ENCODE measurements around the gene PGLYRP4. TPM values are rescaled to one million over a fixed set of nuclear protein-coding genes. Genes with fewer than 3 reads are reported as not detected.

Gene PGLYRP4
- total and polyA plus RNA-seq, 4 donors = not detected

- TF ChIP-seq MAX (IDR thresholded peaks at IDR 0.05) = no peak
- no peak for TF ChIP-seq RAD21 (IDR thresholded peaks at IDR 0.05)
- no peak for TF ChIP-seq RXRA (IDR thresholded peaks at IDR 0.05)
- no peak for TF ChIP-seq HNF4A (conservative IDR thresholded peaks at IDR 0.05)
- TF ChIP-seq CTCF (IDR thresholded peaks at IDR 0.05; ENCODE audit: low read depth, low read length, missing input control) = no peak
- TF ChIP-seq FOXA1 (IDR thresholded peaks at IDR 0.05) = no peak
- Histone ChIP-seq H3K9me3 (ENCODE audit: control insufficient read depth in 4 of 4, low read length in 3 of 4) (no peaks in the 10 kb centered on the region), H3K4me1 (ENCODE audit: control insufficient read depth in 4 of 4, insufficient read depth in 4 of 4, low read length in 3 of 4) (no peaks in the 10 kb centered on the region), H3K27ac (ENCODE audit: low read depth in 1 of 2, low read length in 2 of 2) (no peak overlapping the region), H3K9ac (ENCODE audit: low read depth in 1 of 2, low read length in 2 of 2) (no peak overlapping the region), H3K4me3 (ENCODE audit: low read depth in 1 of 3, low read length in 3 of 3) (no peak overlapping the region), H3K27me3 (ENCODE audit: control insufficient read depth in 4 of 4, insufficient read depth in 4 of 4, low read length in 3 of 4) (peaks cover 0 to 4% (median 1%) of the 10 kb centered on the region in 4 donors), H3K36me3 (ENCODE audit: control insufficient read depth in 4 of 4, insufficient read depth in 3 of 4, low read depth in 1 of 4, low read length in 3 of 4) (no peaks in the 10 kb centered on the region)
- DNase-seq (ENCODE audit: low spot score) = no peak
Observed at GRCh38 chr1:153364156-153364555, 15.5 kb upstream of the PGLYRP4 start.

DNA sequence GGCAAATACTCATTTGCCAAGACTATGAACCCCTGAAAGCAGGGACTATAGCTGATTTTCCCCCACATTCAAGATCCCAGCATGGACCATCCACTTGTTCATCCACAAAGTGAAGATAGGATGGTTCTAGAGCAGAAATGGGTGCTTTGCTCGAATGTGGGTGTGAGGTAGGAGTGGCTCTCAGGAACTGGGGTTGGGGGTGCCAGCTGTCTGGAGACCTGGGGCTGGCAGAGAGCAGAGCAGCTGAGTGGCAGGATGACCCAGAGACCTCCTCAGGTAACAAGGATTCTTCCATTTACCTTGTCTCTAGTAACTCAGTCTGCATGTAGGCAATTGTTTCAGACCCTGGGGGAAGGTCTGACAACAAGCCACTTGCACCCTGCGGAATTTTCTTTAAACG is 15.0 kb upstream of the PGLYRP4 start:
- 73% methylated on average over 3 of the region's 3 CpGs for WGBS
- no peak overlapping the region for H3K27ac ChIP-seq (ENCODE audit: low read depth in 1 of 2, low read length in 2 of 2)
- H3K4me1 ChIP-seq (ENCODE audit: control insufficient read depth in 4 of 4, insufficient read depth in 4 of 4, low read length in 3 of 4) = no peaks in the 10 kb centered on the region

DNA sequence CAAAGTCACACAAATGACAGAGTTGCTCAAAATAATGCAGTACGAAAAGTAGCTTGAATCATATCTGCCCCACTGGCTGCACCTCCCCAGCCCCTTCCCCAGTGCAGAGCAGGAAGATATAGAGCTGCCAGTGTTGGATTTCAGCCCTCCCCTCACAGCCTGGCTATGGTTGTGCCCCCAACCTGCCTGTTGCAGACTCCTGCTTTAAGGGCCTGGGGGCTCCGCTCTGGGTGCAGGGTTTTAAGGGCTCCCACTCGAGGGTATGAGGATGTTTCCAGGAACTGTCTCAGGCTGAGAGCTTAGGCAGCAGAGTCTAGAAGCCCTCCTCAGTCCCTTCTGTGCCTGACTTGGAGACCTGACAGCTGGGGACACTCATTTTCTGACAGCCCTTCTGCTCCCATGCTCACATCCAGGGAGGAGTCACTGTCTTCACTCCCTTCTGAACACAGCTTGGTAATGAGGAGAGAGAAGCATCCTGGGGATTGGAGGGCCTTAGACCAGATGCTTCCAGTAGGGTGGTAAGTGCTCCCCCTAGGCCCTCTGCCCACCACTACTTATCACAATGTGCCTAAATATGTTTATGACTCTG is 13.6 kb upstream of the PGLYRP4 start:
- Histone ChIP-seq H3K36me3 (ENCODE audit: control insufficient read depth in 4 of 4, insufficient read depth in 3 of 4, low read depth in 1 of 4, low read length in 3 of 4) (no peaks in the 10 kb centered on the region), H3K27me3 (ENCODE audit: control insufficient read depth in 4 of 4, insufficient read depth in 4 of 4, low read length in 3 of 4) (peaks cover 0 to 4% (median 1%) of the 10 kb centered on the region in 4 donors), H3K27ac (ENCODE audit: low read depth in 1 of 2, low read length in 2 of 2) (no peak overlapping the region), H3K4me3 (ENCODE audit: low read depth in 1 of 3, low read length in 3 of 3) (no peak overlapping the region), H3K4me1 (ENCODE audit: control insufficient read depth in 4 of 4, insufficient read depth in 4 of 4, low read length in 3 of 4) (peaks cover 0 to 9% (median 5%) of the 10 kb centered on the region in 4 donors), H3K9ac (ENCODE audit: low read depth in 1 of 2, low read length in 2 of 2) (no peak overlapping the region), H3K9me3 (ENCODE audit: control insufficient read depth in 4 of 4, low read length in 3 of 4) (no peaks in the 10 kb centered on the region)
- DNase-seq (ENCODE audit: low spot score) = no peak
- 85% methylated on average over 3 of the region's 3 CpGs for WGBS
- no peak for TF ChIP-seq CTCF (IDR thresholded peaks at IDR 0.05; ENCODE audit: low read depth, low read length, missing input control)
- TF ChIP-seq HNF4A (conservative IDR thresholded peaks at IDR 0.05) = no peak
- TF ChIP-seq RAD21 (IDR thresholded peaks at IDR 0.05) = no peak
- no peak for TF ChIP-seq GABPA (IDR thresholded peaks at IDR 0.05 in 1 of 2, conservative IDR thresholded peaks at IDR 0.05 in 1 of 2)
- TF ChIP-seq FOXA2 (IDR thresholded peaks at IDR 0.05) = no peak
- no peak for TF ChIP-seq FOXA1 (IDR thresholded peaks at IDR 0.05)
- no peak for TF ChIP-seq SP1 (IDR thresholded peaks at IDR 0.05)
- TF ChIP-seq, protein P1, sequence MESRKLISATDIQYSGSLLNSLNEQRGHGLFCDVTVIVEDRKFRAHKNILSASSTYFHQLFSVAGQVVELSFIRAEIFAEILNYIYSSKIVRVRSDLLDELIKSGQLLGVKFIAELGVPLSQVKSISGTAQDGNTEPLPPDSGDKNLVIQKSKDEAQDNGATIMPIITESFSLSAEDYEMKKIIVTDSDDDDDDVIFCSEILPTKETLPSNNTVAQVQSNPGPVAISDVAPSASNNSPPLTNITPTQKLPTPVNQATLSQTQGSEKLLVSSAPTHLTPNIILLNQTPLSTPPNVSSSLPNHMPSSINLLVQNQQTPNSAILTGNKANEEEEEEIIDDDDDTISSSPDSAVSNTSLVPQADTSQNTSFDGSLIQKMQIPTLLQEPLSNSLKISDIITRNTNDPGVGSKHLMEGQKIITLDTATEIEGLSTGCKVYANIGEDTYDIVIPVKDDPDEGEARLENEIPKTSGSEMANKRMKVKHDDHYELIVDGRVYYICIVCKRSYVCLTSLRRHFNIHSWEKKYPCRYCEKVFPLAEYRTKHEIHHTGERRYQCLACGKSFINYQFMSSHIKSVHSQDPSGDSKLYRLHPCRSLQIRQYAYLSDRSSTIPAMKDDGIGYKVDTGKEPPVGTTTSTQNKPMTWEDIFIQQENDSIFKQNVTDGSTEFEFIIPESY (IDR thresholded peaks at IDR 0.05) = no peak
- no peak for TF ChIP-seq TAF1 (conservative IDR thresholded peaks at IDR 0.05)
- TF ChIP-seq MAX (IDR thresholded peaks at IDR 0.05) = no peak

More for the DNA sequence above, 15.0 kb upstream of the PGLYRP4 start:
- no peak overlapping the region for H3K9ac ChIP-seq (ENCODE audit: low read depth in 1 of 2, low read length in 2 of 2)
- H3K9me3 ChIP-seq (ENCODE audit: control insufficient read depth in 4 of 4, low read length in 3 of 4) = no peaks in the 10 kb centered on the region
- TF ChIP-seq FOXA2 (IDR thresholded peaks at IDR 0.05) = no peak
- TF ChIP-seq MAX (IDR thresholded peaks at IDR 0.05) = no peak
- no peak for TF ChIP-seq HNF4G (IDR thresholded peaks at IDR 0.05)
- TF ChIP-seq CTCF (IDR thresholded peaks at IDR 0.05; ENCODE audit: low read depth, low read length, missing input control) = no peak
- H3K4me3 ChIP-seq (ENCODE audit: low read depth in 1 of 3, low read length in 3 of 3) = no peak overlapping the region
- no peaks in the 10 kb centered on the region for H3K36me3 ChIP-seq (ENCODE audit: control insufficient read depth in 4 of 4, insufficient read depth in 3 of 4, low read depth in 1 of 4, low read length in 3 of 4)
- peaks cover 0 to 4% (median 1%) of the 10 kb centered on the region in 4 donors for H3K27me3 ChIP-seq (ENCODE audit: control insufficient read depth in 4 of 4, insufficient read depth in 4 of 4, low read length in 3 of 4)
- DNase-seq (ENCODE audit: low spot score) = no peak

All from liver (tissue), 9 donors.